Lung (tissue), 12 donors: ENCODE measurements around the gene STX11. TPM values are rescaled to one million over a fixed set of nuclear protein-coding genes. Genes with fewer than 3 reads are reported as not detected.

Experiments used
- ATAC-seq: fragments of 200-7000 bp; cut with Tn5 transposase; one replicate; pipeline ENCODE4 v1.9.1; 2020; ENCODE audit warnings: moderate number of reproducible peaks; ENCODE audit not compliant: insufficient read depth, low FRiP score
- DNase-seq, 3 donors: peaks; one replicate each; pipeline ENCODE4 v3.0.0-alpha.2; 2013 to 2017
- H3K27ac ChIP-seq, 2 donors: one replicate each; pipeline ENCODE4 v1.5.1; 2013; ENCODE audit warnings: mild to moderate bottlenecking in 2 of 2, moderate library complexity in 2 of 2, control low read depth in 1 of 2, inconsistent platforms in 1 of 2, low read depth in 1 of 2, low read length in 1 of 2
- H3K27me3 ChIP-seq, 3 donors: one replicate each; pipeline ENCODE4 v1.5.1; 2013; ENCODE audit warnings: low read length in 2 of 3; ENCODE audit not compliant: control insufficient read depth in 3 of 3, insufficient read depth in 3 of 3
- H3K36me3 ChIP-seq, 4 donors: one replicate each; pipeline ENCODE4 v1.5.1; 2013; ENCODE audit warnings: low read length in 4 of 4, mild to moderate bottlenecking in 1 of 4, moderate library complexity in 1 of 4; ENCODE audit not compliant: control insufficient read depth in 4 of 4, insufficient read depth in 4 of 4
- H3K4me1 ChIP-seq, 5 donors: one replicate each; pipeline ENCODE4 v1.5.1; 2013; ENCODE audit warnings: low read length in 5 of 5, mild to moderate bottlenecking in 2 of 5, moderate library complexity in 1 of 5; ENCODE audit not compliant: control insufficient read depth in 5 of 5, insufficient read depth in 5 of 5
- H3K4me3 ChIP-seq: one replicate; pipeline ENCODE4 v1.5.1; 2013; ENCODE audit warnings: mild to moderate bottlenecking, control low read depth, moderate library complexity
- H3K9ac ChIP-seq, 2 donors: one replicate each; pipeline ENCODE4 v1.5.1; 2013; ENCODE audit warnings: low read length in 2 of 2, control low read depth in 1 of 2; ENCODE audit not compliant: insufficient read depth in 1 of 2
- H3K9me3 ChIP-seq, 4 donors: one replicate each; pipeline ENCODE4 v1.5.1; 2013; ENCODE audit warnings: low read length in 3 of 4, mild to moderate bottlenecking in 1 of 4, moderate library complexity in 1 of 4; ENCODE audit not compliant: control insufficient read depth in 4 of 4, insufficient read depth in 3 of 4
- CTCF ChIP-seq: IDR thresholded peaks from 2 replicates; pipeline ENCODE4 v1.5.1; 2012; ENCODE audit warnings: mild to moderate bottlenecking; ENCODE audit errors: control extremely low read depth, extremely low read depth
- WGBS, 2 donors: extraction: QIAGEN DNeasy Blood & Tissue Kit; methylation state at CpG; one replicate each; pipeline ENCODE4 v1.1.7; 2013; 5-methylcytosine and 5-hydroxymethylcytosine counted together
- polyA plus RNA-seq, 2 donors: library from polyadenylated mRNA; stranded (reverse); fragments of 200-250 nt; gene quantifications; one replicate each; pipeline ENCODE4 v1.2.1, GENCODE V29; 2013
- total RNA-seq, 2 donors: library from RNA; depleted of rRNA in 1 of 2; stranded (reverse); fragments of >200 nt in 1 of 2; gene quantifications; one replicate each; pipeline ENCODE4 v1.2.1, GENCODE V29; 2014 to 2021
- donor health status: control.
- donor health status: control.
- donor health status: Bipolar disorder and iron deficiency.
- donor health status: healthy.
- donor health status: DM: yes; HTN: yes; CAD: no.

The STX11 gene
- total and polyA plus RNA-seq, 4 donors: 10.6 to 62.7 (median 35.7) TPM

- H3K4me3 ChIP-seq: no peak overlapping the region
- no peak overlapping the region for H3K9ac ChIP-seq
- ATAC-seq (no peak), DNase-seq (no peak)
- no peaks in the 10 kb centered on the region for H3K27me3 ChIP-seq
- H3K27ac ChIP-seq: no peak overlapping the region
- 98 to 99% methylated on average over 2 of the region's 2 CpGs for WGBS, 2 donors
- no peak for TF ChIP-seq CTCF
- H3K36me3 ChIP-seq: no peaks in the 10 kb centered on the region
- no peaks in the 10 kb centered on the region for H3K4me1 ChIP-seq
- H3K9me3 ChIP-seq: no peaks in the 10 kb centered on the region
Measured at GRCh38 chr6:144223686-144224085, 73.4 kb downstream of the STX11 start.

- no peak for TF ChIP-seq CTCF
- WGBS, 2 donors: 83 to 87% methylated on average over 3 of the region's 3 CpGs
- DNase-seq (no peak), ATAC-seq (no peak)
- H3K27me3 ChIP-seq: no peaks in the 10 kb centered on the region
- H3K9ac ChIP-seq: no peak overlapping the region
- peaks cover 0 to 5% (median 0%) of the 10 kb centered on the region in 5 donors for H3K4me1 ChIP-seq
- no peaks in the 10 kb centered on the region for H3K9me3 ChIP-seq
- H3K27ac ChIP-seq: peak overlapping the region in 1 of 2 donors; percentile 6
- H3K4me3 ChIP-seq: no peak overlapping the region
- no peaks in the 10 kb centered on the region for H3K36me3 ChIP-seq
Measured at GRCh38 chr6:144231721-144232120, 81.4 kb downstream of the STX11 start.

GRCh38 chr6:144232176-144232831 is 82.0 kb downstream of the STX11 start:
- H3K27ac ChIP-seq: no peak overlapping the region
- 72 to 84% methylated on average over 4 of the region's 4 CpGs for WGBS, 2 donors

More at GRCh38 chr6:144232176-144232831, 82.0 kb downstream of the STX11 start:
- no peak for TF ChIP-seq CTCF
- H3K4me1 ChIP-seq: peaks cover 0 to 5% (median 0%) of the 10 kb centered on the region in 5 donors
- no peaks in the 10 kb centered on the region for H3K36me3 ChIP-seq
- ATAC-seq (no peak), DNase-seq (no peak)
- H3K4me3 ChIP-seq: no peak overlapping the region
- H3K9ac ChIP-seq: no peak overlapping the region
- no peaks in the 10 kb centered on the region for H3K27me3 ChIP-seq
- H3K9me3 ChIP-seq: no peaks in the 10 kb centered on the region
